Measurements from ENCODE around the gene GRB2.

The GRB2 gene

GRCh38 chr17:75271233-75271954, 134.1 kb downstream of the GRB2 start:
- peak overlapping the region; percentile 67 for H3K4me3 ChIP-seq (ENCODE audit: low read depth, low read length)
- H3K4me2 ChIP-seq (ENCODE audit: low read length), result peak overlapping the region; percentile 99
- TF ChIP-seq, protein P1, sequence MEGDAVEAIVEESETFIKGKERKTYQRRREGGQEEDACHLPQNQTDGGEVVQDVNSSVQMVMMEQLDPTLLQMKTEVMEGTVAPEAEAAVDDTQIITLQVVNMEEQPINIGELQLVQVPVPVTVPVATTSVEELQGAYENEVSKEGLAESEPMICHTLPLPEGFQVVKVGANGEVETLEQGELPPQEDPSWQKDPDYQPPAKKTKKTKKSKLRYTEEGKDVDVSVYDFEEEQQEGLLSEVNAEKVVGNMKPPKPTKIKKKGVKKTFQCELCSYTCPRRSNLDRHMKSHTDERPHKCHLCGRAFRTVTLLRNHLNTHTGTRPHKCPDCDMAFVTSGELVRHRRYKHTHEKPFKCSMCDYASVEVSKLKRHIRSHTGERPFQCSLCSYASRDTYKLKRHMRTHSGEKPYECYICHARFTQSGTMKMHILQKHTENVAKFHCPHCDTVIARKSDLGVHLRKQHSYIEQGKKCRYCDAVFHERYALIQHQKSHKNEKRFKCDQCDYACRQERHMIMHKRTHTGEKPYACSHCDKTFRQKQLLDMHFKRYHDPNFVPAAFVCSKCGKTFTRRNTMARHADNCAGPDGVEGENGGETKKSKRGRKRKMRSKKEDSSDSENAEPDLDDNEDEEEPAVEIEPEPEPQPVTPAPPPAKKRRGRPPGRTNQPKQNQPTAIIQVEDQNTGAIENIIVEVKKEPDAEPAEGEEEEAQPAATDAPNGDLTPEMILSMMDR (IDR thresholded peaks at IDR 0.05), result peak; percentile 56
- H3K27ac ChIP-seq, result peak overlapping the region; percentile 66
- no peaks in the 10 kb centered on the region for H3K27me3 ChIP-seq (ENCODE audit: control insufficient read depth, insufficient read depth, low read length)
- H3K79me2 ChIP-seq, result no peaks in the 10 kb centered on the region
- H3K9ac ChIP-seq, result peak overlapping the region; percentile 80
- H3K36me3 ChIP-seq (ENCODE audit: control insufficient read depth, insufficient read depth, low read length), result no peaks in the 10 kb centered on the region
- H3K4me1 ChIP-seq, result peaks cover 19% of the 10 kb centered on the region
- H2AFZ ChIP-seq, result peak overlapping the region; percentile 100
- H3K9me3 ChIP-seq (ENCODE audit: control insufficient read depth, low read length), result no peaks in the 10 kb centered on the region

GRCh38 chr17:75270966-75271232, 134.6 kb downstream of the GRB2 start, which contains the start of gene MIF4GD:
Gene MIF4GD, minus strand, starts transcription at chr17:75271231. Its CDS starts 1,036 bp downstream, at chr17:75270195.
- H3K27ac ChIP-seq, result peak within 1 kb of the TSS; percentile 90
- H3K79me2 ChIP-seq, result no peaks in the 10 kb centered on the region
- H3K36me3 ChIP-seq (ENCODE audit: control insufficient read depth, insufficient read depth, low read length), result no peaks in the 10 kb centered on the region
- H3K9me3 ChIP-seq (ENCODE audit: control insufficient read depth, low read length), result no peaks in the 10 kb centered on the region
- no peaks in the 10 kb centered on the region for H3K27me3 ChIP-seq (ENCODE audit: control insufficient read depth, insufficient read depth, low read length)
- H2AFZ ChIP-seq, result peak within 1 kb of the TSS; percentile 100
- H3K4me3 ChIP-seq (ENCODE audit: low read depth, low read length), result peak within 1 kb of the TSS; percentile 76
- H3K4me1 ChIP-seq, result peaks cover 19% of the 10 kb centered on the region
- peak within 1 kb of the TSS; percentile 89 for H3K9ac ChIP-seq
- peak within 1 kb of the TSS; percentile 99 for H3K4me2 ChIP-seq (ENCODE audit: low read length)
- TF ChIP-seq, protein P1 (IDR thresholded peaks at IDR 0.05), result no peak

GRCh38 chr17:75270218-75270965, 135.1 kb downstream of the GRB2 start:
- Histone ChIP-seq H2AFZ (peak overlapping the region; percentile 99), H3K27ac (peak overlapping the region; percentile 90), H3K79me2 (no peaks in the 10 kb centered on the region), H3K4me1 (peaks cover 19% of the 10 kb centered on the region), H3K9me3 (ENCODE audit: control insufficient read depth, low read length) (no peaks in the 10 kb centered on the region), H3K36me3 (ENCODE audit: control insufficient read depth, insufficient read depth, low read length) (no peaks in the 10 kb centered on the region), H3K27me3 (ENCODE audit: control insufficient read depth, insufficient read depth, low read length) (no peaks in the 10 kb centered on the region), H3K9ac (peak overlapping the region; percentile 89), H3K4me3 (ENCODE audit: low read depth, low read length) (peak overlapping the region; percentile 76), H3K4me2 (ENCODE audit: low read length) (peak overlapping the region; percentile 92)
- TF ChIP-seq, protein P1 (IDR thresholded peaks at IDR 0.05), result peak; percentile 24

DNA sequence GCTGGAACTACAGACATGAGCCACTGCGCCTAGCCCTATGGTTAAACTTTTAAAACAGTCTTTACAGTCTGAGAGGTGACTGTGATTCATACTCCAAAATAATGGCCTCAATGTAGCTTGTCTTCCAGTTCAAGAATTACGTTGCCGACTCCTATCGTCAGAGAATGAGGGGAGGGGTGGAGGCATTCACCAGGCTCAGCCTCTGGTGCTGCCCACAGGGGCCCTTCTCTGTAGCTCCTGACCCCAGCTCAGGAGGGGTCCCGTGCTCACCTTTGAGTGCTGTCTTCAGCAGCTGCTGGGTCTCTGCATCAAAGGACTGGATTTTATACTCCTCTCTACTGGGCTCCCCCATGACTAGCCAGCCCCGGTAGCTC, 135.6 kb downstream of the GRB2 start:
- peak overlapping the region; percentile 92 for H3K4me2 ChIP-seq (ENCODE audit: low read length)
- peak overlapping the region; percentile 76 for H3K4me3 ChIP-seq (ENCODE audit: low read depth, low read length)
- no peaks in the 10 kb centered on the region for H3K79me2 ChIP-seq
- H3K9ac ChIP-seq, result peak overlapping the region; percentile 89
- H3K4me1 ChIP-seq, result peaks cover 19% of the 10 kb centered on the region
- peak overlapping the region; percentile 90 for H3K27ac ChIP-seq
- TF ChIP-seq, protein P1 (IDR thresholded peaks at IDR 0.05), result no peak
- no peaks in the 10 kb centered on the region for H3K27me3 ChIP-seq (ENCODE audit: control insufficient read depth, insufficient read depth, low read length)
- H2AFZ ChIP-seq, result peak overlapping the region; percentile 99
- H3K9me3 ChIP-seq (ENCODE audit: control insufficient read depth, low read length), result no peaks in the 10 kb centered on the region
- no peaks in the 10 kb centered on the region for H3K36me3 ChIP-seq (ENCODE audit: control insufficient read depth, insufficient read depth, low read length)
